NCI-H2081 treated with DMSO at 0.1 percent for 48 hours (cell line): ENCODE data around the gene CZIB.
A peak's percentile ranks its signal among the peaks of the same experiment; 100 is the strongest.
"Not testable (repeated sequence)": the region's sequence is repeated elsewhere in the genome, so short reads cannot be mapped to it uniquely, and the experiment has no call there.

Experiments used
- DNase-seq: peaks from one replicate; lab custom pipeline; 2025; lab: John Stamatoyannopoulos, UW

CZIB gene

DNA sequence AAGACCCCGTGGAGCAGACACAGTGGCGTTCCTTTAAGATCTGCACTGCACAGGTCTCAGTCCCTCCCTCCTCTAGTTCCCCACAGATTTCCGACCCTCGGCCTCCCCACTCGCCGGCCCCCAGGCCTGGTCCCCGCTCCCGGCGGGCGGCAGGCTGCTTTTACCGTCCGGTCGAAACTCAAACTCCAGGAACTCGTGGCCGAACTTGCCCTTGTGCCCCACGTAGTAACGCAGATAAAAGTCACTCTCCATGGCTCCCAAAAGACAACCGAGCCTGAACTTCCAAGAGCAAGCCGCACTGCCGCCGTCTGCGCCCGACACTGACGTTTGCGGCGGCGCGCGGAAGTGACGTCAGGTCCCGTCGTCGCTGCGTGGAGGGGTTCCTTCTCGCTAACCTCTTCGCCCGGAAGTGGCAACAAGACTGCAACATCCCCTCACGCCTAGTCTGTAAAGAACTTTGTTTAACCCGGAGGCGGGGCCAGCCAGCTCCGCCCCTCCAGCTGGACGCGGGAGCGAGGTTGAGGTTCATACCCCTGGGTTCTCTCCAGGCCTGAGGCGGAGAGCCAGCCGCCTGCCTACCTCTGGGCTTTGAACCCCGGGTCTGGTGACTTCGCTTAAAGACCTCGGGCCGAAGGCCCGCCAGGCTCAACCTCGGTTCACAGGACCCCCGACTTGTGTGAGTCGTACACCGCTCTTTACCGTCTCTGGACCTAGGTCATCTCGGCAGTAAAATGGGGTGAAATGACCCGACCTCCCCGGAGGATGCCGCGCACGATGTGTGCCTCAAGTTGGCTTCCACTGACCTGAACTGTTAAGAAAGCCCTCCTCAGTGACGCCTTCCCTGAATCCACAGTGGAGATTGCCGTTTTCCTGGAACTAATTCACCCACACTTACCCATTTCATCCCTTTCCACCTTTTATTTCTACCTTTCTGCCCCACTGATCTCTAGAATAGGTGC is 18.0 kb upstream of the CZIB start, which contains the start of gene MAGOH:
Gene MAGOH, minus strand, starts transcription at position 322 of the 959 bp plus-strand sequence. Its CDS starts 70 bp downstream, at position 252.
- DNase-seq, result peak; percentile 77

DNA sequence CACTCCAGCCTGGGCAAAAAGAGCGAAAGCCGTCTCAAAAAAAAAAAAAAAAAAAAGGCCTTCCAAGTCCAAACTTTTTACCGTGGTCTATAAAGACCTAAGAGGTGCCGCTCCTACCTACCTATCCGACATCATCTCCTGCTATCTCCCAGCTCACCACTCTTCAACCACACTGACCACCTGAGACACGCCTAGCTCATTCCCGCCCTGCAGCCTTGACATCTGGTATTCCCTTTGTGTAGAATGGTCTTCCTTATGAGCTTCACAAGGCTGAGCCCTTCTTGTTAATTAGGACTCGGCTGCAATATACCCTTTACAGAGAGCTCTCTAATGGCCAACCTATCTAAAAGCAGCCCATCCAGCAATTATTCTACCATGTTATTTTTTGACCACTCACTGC is 17.2 kb upstream of the CZIB start:
- no peak for DNase-seq

DNA sequence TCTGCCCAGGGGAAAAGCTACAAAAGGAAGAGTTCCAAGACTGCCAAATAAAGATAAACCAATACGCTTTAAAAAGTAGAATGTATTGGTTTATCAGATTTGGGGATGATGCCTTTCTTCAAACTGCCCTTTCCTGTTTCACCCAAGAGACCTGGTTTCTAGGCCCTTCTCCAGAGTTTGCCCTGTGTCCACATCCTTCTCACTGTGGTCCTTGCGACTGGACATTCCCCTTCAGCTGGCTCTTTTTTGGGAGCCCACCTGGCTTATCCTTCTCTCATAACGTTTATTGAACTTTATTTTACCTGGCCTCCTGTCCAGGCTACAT is 490 bp upstream of the CZIB start:
- no peak for DNase-seq

DNA sequence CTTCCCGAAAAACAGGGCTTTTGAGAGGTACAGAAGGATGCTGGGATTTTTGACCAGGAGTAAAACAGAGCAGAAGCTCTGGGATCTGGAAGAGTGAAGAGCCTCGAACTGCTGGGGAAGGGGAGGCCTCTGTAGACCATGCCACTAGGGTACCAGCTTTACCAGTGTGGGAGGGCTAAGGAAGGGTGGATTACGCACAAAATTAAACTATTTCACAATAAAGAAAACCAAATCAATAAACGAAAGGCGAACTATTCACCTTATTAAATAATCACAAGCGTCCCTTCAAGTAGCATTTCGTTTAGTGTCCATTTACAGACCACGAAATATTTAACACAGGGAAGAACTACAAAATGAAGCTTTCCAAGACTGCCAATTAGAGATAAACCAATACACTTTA is 723 bp downstream of the CZIB start:
- DNase-seq, result no peak

DNA sequence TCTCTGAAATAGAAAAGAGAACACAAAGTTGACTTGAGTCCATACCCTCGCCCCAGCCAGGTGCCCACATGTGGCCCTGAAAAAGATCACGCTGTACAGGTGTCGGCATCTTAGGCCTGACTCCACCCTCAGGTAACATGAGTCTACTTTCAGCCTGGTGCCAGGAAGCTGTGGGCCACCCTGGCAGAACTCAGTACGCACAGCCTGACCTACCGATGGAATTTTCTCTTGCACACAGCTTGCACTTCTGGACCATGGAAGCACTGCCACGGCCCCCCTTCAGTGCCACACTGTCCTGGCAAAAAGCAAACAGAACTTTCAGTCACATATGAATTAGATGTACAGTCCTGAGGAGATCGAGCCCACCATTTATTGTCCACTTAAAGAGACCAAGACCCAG is 2.2 kb downstream of the CZIB start:
- no peak for DNase-seq

DNA sequence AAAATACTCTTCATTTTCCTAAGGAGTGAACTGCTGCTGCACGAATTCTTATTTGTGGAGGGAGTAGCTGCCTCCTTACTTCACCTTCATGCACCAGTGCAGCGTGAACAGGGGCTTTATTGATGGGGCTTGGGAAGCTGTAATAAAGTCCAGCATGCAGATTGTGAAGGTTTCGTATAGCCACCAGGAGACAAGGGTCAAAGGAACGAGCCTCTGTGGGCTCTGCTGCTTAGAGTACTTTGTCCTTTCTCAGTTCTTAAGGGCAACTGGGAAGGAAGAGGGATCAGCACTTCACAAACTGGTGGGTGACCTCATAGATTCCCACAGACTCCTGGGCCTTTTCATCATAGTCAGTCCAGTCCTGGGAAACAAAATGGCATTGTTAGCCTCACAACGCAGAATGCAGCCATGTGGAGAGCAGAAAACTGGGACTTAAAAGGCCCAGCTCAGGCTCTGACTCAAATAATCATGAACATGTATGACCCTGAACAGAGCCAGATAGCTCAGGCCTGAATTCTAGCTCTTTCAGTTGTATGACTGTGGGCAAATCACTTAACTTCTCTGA is 6.0 kb downstream of the CZIB start:
- DNase-seq, result no peak

DNA sequence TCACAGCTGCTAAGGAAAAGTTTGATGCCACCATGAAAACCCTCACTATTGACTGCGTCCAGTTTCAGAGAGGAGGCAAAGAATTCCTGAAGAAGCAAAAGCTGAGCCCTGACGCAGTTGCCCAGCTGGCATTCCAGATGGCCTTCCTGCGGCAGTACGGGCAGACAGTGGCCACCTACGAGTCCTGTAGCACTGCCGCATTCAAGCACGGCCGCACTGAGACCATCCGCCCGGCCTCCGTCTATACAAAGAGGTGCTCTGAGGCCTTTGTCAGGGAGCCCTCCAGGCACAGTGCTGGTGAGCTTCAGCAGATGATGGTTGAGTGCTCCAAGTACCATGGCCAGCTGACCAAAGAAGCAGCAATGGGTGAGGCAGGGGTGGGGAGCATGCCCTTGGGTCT is 9.5 kb downstream of the CZIB start:
- no peak for DNase-seq

DNA sequence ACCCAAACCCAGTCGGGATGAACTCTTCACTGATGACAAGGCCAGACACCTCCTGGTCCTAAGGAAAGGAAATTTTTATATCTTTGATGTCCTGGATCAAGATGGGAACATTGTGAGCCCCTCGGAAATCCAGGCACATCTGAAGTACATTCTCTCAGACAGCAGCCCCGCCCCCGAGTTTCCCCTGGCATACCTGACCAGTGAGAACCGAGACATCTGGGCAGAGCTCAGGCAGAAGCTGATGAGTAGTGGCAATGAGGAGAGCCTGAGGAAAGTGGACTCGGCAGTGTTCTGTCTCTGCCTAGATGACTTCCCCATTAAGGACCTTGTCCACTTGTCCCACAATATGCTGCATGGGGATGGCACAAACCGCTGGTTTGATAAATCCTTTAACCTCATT is 10.1 kb downstream of the CZIB start:
- DNase-seq, result no peak

DNA sequence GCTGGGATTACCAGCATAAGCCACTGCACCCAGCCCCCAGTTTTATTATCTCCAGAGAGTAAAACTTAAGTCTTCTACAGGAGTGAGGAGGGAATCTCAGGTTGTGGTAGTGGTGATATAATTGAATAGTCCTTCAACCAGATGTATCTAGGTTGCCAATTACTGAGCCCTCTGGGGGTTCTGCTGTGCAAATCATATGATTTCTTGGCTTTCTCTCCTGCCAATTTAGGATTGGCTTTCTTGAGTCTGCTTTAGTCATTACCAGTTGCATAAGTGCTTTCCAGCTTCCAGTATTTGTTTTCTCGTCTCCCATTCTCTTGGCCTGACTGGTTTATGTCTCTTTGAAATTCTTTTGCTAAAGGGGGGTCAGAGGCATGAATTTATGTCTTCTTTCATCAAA is 12.7 kb downstream of the CZIB start:
- DNase-seq, result no peak

DNA sequence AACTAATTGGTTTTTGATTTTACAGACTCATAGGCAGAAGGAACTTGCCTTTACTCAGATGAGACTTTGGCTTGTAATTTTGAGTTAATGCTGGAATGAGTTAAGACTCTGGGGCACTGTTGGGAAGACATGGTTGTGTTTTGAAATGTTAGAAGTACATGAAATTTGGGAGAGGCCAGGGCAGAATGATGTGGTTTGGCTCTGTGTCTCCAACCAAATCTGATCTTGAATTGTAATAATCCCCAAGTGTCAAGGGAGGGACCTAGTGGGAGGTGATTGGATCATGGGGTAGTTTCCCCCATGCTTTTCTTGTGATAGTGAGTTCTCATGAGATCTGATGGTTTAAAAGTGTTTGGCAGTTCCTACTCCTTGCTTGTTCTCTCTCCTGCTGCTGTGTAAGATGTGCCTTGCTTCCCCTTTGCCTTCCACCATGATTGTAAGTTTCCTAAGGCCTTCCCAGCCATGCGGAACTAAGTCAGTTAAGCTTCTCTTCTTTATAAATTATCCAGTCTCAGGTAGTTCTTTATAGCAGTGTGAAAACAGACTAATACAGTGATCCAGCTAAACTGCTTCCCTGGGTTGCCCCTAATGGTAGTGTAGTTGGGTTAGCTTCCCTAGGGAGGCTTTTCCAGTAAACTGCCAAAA is 13.6 kb downstream of the CZIB start:
- no peak for DNase-seq

DNA sequence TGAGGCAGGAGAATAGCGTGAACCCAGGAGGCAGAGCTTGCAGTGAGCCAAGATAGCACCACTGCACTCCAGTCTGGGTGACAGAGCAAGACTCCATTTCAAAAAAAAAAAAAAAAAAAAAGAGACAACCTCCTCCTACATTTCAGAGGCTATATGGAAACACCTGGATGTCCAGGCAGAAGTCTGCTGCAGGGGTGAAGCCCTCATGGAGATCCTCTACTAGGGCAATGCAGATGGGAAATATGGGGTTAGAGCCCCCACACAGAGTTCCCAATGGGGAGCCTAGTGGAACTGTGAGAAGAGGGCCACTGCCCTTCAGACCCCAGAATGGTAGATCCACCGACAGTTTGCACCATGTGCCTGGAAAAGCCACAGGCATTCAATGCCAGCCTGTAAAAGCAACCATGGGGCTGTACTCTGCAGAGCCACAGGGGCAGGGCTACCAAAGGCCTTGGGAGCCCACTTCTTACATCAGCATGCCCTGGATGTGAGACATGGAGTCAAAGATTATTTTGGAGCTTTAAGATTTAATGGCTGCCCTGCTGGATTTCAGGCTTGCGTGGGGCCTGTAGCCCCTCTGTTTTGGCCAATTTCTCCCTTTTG is 14.2 kb downstream of the CZIB start:
- not testable (repeated sequence) for DNase-seq

DNA sequence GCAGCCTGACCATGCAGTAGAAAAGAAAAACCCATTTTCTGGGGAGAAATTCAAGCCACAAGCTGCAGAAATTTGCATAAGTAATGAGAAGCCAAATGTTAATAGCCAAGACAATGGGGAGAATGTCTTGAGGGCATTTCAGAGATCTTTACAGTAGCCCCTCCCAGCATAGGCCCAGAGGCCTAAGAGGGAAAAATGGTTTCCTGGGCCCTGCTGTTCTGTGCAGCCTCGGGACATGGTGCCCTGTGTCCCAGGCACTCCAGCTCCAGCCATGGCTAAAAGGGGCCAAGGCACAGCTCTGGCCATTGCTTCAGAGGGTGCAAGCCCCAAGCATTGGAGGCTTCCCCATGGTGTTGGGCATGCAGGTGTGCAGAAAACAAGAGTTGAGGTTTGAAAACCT is 14.9 kb downstream of the CZIB start:
- not testable (repeated sequence) for DNase-seq

DNA sequence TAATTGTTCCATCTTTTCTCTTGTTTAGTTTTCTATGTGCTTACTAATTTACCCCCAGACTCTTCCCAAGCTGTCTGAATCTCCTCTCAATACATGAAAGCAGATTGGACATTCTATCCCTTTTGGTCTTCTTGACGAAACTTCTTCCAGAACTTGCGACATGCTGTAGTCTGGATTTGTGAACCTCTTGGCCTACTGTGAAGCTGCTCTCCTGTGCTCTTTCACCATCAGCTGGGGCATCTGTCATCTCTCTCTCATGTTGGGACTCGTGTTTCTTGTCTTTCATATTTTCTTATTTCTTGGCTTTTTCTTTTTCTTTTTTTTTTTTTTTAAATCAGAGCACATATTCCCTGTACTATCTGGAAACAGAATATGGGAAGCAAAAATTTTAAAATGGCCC is 17.0 kb downstream of the CZIB start:
- DNase-seq, result no peak

DNA sequence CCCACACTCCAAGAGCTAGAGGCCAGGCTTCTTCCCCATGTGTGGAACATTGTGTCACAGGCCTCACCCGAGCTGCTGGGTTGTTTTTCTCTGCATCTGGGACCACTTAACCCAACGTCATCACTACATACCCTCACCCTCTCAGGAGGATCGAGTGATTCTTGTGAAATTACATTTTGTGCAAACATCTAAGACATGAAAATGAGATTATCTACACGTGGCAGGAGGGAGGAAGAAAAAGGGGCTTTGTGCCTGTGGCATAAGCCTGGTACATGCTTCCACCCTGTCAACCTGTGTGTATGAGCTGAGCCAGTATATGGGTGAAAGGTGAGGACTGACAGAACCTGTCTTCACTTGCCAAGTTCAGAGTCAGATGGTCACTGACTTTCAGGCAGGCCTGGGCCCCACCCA is 22.2 kb downstream of the CZIB start:
- no peak for DNase-seq

DNA sequence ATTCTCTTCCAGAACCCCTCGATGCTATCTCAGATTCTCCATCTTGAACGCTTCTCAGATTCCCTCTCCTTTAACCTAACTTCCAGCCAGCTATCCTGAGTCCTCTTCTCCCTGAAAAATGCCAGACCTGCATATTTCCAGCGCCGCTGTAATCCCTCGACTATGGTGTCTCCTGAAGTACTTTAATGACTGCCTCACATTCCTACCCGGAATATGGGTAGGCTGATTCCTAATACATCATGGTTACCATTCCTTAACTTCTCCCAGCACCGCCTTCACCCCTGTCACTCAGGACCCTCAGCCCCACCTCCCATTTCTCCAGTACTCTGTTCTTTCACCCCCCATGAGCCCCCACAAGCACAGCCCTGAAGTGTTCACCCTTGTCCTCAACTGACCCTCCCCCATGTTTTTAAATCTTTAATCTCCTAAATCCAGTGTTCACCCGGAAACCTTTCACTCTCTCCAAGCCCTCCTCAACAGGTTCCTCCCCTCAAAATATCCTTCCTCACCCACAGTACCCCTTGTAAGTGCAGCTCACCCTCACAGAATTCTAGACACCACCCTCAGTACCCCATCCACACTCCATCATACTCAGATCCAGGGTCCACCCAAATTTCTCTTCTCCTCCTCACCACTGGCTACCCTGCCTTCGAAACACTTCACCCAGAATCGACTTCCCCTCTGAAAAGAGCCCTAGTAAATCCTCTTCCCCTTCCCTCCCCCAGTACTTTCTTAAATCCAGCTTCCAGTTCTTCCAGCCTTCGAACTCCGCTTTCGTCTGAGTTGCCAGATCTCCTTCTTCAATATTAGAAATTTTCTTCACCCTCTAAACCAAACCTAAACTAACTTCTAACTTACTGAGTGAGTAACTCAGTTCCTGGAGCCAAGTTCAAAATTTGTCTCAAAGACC is 22.9 kb downstream of the CZIB start:
- DNase-seq, result no peak

DNA sequence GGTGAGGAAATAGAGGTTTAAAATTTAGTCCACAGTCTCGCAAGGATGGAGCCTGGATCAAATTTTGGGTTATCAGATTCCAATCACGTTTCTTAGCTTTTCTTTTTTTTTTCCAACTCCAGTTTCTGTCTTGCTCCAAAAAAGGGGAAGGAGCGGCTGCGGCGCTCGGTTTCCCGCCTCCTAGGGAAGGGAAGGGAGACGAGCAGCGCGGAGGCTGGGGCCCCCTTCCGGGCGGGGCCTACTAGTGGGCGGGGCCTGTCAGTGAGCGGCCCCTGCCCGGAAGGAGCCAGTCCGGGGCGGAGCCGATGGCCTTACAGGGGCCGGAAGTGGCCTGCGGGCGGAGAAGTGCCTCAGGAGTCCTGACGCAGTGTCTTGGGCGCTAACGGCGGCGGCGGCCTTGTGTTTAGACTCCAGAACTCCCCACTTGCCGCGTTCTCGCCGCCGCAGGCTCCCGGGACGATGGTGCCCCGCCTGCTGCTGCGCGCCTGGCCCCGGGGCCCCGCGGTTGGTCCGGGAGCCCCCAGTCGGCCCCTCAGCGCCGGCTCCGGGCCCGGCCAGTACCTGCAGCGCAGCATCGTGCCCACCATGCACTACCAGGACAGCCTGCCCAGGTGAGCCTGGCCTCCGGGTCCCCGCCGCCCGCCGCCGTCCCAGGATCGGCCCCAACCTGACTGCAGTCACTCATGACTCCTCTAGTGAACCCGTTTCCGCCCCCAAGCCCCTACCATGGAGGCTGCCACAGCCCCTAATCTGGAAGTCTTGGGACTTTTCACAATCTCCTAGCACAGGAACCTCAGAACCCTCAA is 23.7 kb downstream of the CZIB start, which contains the start of gene CPT2:
Gene CPT2, plus strand, starts transcription at position 340 of the 806 bp plus-strand sequence. Its CDS starts 120 bp downstream, at position 460.
- peak; percentile 76 for DNase-seq

DNA sequence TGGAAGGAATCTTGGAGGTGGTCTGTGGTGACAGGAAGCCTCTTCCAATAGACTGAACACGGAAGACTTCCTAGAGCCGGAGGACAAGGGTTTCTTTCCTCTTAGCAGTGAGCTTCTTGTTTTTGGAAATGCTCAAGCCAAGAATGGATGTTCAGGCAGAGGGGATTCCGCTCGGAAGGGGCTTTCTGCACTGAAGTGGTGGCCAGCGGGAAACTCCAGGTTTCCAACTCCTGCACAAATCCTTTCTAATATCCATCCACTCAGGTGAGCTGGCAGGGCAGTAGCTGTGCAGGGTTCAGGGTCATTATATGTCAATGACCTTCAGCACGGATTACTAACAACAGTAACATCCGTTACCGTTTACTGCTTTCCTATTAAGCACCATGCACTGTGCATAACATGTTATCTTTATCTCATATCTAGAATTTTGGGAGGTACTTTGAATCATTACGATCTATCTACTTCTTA is 24.4 kb downstream of the CZIB start:
- DNase-seq, result no peak

DNA sequence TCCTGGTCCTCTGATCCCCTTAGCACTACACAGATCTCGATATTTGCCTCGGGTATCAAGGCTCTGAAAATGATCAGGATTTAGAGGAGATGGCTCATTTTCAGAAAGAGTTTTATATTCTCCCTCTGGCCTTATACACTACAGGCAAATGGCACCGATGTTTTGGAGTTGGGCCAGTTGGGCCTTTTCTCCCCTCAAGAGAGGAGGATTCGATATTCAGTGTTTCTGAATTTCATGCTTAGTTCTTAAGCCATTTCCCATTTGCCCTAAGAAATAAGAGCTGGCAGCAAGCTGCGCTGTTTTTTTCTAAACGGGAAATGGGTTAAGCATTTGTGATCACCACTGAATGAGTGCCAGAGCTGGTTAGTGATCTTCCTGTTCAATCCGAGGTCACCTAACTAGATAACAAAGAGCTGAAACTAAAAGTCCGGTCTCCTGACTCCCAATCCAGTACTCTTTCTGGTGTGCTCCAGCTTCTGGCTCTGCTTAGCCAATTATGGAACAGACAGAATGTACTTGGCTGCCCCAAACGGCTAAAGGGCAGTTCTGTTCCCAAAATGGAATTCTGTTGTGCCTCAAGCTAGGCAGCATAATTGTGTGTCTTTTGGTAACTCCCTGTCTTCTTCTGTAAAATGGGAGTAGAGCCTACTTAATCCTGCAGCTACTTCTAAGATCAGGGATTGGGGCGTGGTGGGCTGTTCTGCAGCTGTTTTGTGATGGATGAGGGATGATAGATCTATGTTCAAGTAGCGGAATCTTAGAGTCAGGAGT is 25.0 kb downstream of the CZIB start:
- no peak for DNase-seq

DNA sequence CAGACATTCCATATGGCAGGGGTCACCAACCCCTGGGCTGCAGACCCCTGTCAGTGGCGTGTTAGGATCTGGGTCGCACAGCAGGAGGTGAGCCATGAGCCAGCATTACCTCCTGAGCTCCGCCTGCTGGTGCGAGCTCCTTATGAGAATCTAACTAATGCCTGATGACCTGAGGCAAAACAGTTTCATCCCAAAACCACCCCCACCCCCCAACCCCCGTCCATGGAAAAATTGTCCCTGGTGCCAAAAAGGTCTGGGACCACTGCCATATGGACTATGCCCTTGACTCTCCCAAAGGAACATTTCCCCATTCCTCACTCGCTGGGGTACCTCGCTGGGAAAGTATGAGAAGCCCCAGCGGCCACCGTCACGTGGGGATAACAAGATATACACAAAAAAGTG is 30.2 kb downstream of the CZIB start:
- DNase-seq, result no peak

DNA sequence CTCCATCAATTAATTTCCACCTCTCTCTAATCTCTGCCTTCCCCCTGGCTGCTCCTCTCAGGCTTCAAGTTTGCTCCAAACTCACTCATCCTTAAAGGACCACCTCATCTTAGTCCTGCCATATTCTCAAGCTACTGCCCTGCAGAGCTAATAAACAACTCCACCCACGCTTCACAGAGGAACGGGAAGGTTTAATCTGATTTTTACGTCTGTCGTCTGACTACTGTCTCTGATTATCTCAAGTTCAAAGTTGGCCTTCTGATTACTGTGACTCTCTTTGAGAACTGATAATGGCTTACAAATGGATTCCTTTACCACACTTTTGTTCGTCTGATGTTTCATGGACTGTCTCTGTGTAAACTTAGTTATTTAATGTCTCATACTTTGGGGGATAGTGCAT is 31.4 kb downstream of the CZIB start:
- no peak for DNase-seq
